SU-DHL-6 (cell line): ENCODE measurements around the gene CCR4.

Experiments
- H2AFZ ChIP-seq: fragments of 200-600 bp; sonication (generic); 2 replicates; pipeline ENCODE4 v1.6.1; 2014; ENCODE audit warnings: low read depth, mild to moderate bottlenecking, moderate library complexity, mixed read lengths, antibody characterized with exemption, low read length; ENCODE audit not compliant: severe bottlenecking
- H3F3A ChIP-seq: fragments of 200-600 bp; shearing (Covaris generic); 2 replicates; pipeline ENCODE4 v1.6.0; 2016; ENCODE audit warnings: antibody characterized with exemption, mild to moderate bottlenecking; ENCODE audit not compliant: insufficient read depth
- H3K27ac ChIP-seq: fragments of 200-600 bp; sonication (generic); 2 replicates; pipeline ENCODE4 v1.5.1; 2016; ENCODE audit warnings: low read depth, mild to moderate bottlenecking, low read length, moderate library complexity, mixed read lengths
- H3K27me3 ChIP-seq: fragments of 200-600 bp; sonication (generic), shearing (Covaris generic); 2 replicates; pipeline ENCODE4 v1.6.0; 2014; ENCODE audit warnings: mild to moderate bottlenecking, low read length
- H3K36me3 ChIP-seq: fragments of 200-600 bp; sonication (generic); 2 replicates; pipeline ENCODE4 v1.6.1; 2014; ENCODE audit warnings: mild to moderate bottlenecking, low read length, mixed read lengths
- H3K4me2 ChIP-seq: fragments of 300-600, 200-600 bp; shearing (Covaris generic), sonication (generic); 2 replicates; pipeline ENCODE4 v1.6.0; 2014; ENCODE audit warnings: low read length, low read depth, mild to moderate bottlenecking; ENCODE audit not compliant: poor library complexity, severe bottlenecking
- H3K4me3 ChIP-seq: fragments of 200-600 bp; sonication (generic); 2 replicates; pipeline ENCODE4 v1.5.1; 2014; ENCODE audit warnings: antibody characterized with exemption, low read length, mild to moderate bottlenecking, mixed read lengths; ENCODE audit not compliant: insufficient read depth, poor library complexity, severe bottlenecking
- H3K79me2 ChIP-seq: fragments of 200-600 bp; sonication (generic); 2 replicates; pipeline ENCODE4 v1.6.1; 2014; ENCODE audit warnings: mild to moderate bottlenecking, low read length, moderate library complexity; ENCODE audit not compliant: insufficient read depth
- H3K9ac ChIP-seq: fragments of 200-600 bp; sonication (generic); 2 replicates; pipeline ENCODE4 v1.7.0; 2014; ENCODE audit warnings: mild to moderate bottlenecking, low read length
- H3K9me2 ChIP-seq: fragments of 200-600 bp; sonication (generic); replicated peaks from 2 replicates; pipeline ENCODE4 v1.6.1; 2014; ENCODE audit warnings: low read length; ENCODE audit not compliant: insufficient read depth
- H3K9me3 ChIP-seq: fragments of 200-600 bp; sonication (generic); 2 replicates; pipeline ENCODE4 v1.6.1; 2014; ENCODE audit warnings: low read length, mixed read lengths; ENCODE audit not compliant: insufficient read depth
- H4K20me1 ChIP-seq: fragments of 200-600 bp; sonication (generic); 2 replicates; pipeline ENCODE4 v1.6.1; 2014; ENCODE audit warnings: low read depth, mild to moderate bottlenecking, antibody characterized with exemption, low read length, moderate library complexity, mixed read lengths
- CTCF ChIP-seq: fragments of 200-600 bp; sonication (generic); IDR thresholded peaks from one replicate; pipeline ENCODE4 v1.5.1; 2017; ENCODE audit warnings: antibody characterized with exemption, mild to moderate bottlenecking, low read length, moderate library complexity; ENCODE audit not compliant: insufficient read depth, poor library complexity, severe bottlenecking
- EZH2phosphoT487 ChIP-seq: fragments of 200-600 bp; sonication (generic), shearing (Covaris generic); conservative IDR thresholded peaks from 2 replicates; pipeline ENCODE4 v1.6.1; 2018; ENCODE audit warnings: mild to moderate bottlenecking, antibody characterized with exemption, low read length, moderate library complexity, mixed read lengths

Gene CCR4

GRCh38 chr3:32952369-32953077 is 1.1 kb downstream of the CCR4 start:
- Histone ChIP-seq H3K9me2 (no peaks in the 10 kb centered on the region), H2AFZ (no peak overlapping the region), H4K20me1 (no peaks in the 10 kb centered on the region), H3K36me3 (no peaks in the 10 kb centered on the region), H3K27me3 (no peaks in the 10 kb centered on the region), H3K79me2 (no peaks in the 10 kb centered on the region), H3K9ac (no peak overlapping the region), H3F3A (no peaks in the 10 kb centered on the region), H3K9me3 (no peaks in the 10 kb centered on the region), H3K4me2 (no peak overlapping the region), H3K27ac (no peak overlapping the region), H3K4me3 (no peak overlapping the region)
- TF ChIP-seq CTCF, result no peak

GRCh38 chr3:32954506-32954905 is 3.1 kb downstream of the CCR4 start:
- Histone ChIP-seq H3K4me3 (no peak overlapping the region), H3K4me2 (no peak overlapping the region), H3K9me2 (no peaks in the 10 kb centered on the region), H3K9me3 (no peaks in the 10 kb centered on the region), H2AFZ (no peak overlapping the region), H3K79me2 (no peaks in the 10 kb centered on the region), H3K27me3 (no peaks in the 10 kb centered on the region), H3K36me3 (no peaks in the 10 kb centered on the region), H3K27ac (no peak overlapping the region), H3F3A (no peaks in the 10 kb centered on the region), H4K20me1 (no peaks in the 10 kb centered on the region), H3K9ac (no peak overlapping the region)
- no peak for TF ChIP-seq EZH2phosphoT487
- TF ChIP-seq CTCF, result no peak

- H3K79me2 ChIP-seq, result no peaks in the 10 kb centered on the region
- no peak overlapping the region for H3K9ac ChIP-seq
- no peaks in the 10 kb centered on the region for H3K9me2 ChIP-seq
- TF ChIP-seq CTCF (no peak), EZH2phosphoT487 (no peak)
- no peak overlapping the region for H3K4me3 ChIP-seq
- H4K20me1 ChIP-seq, result no peaks in the 10 kb centered on the region
- H3K36me3 ChIP-seq, result no peaks in the 10 kb centered on the region
- no peaks in the 10 kb centered on the region for H3K27me3 ChIP-seq
- H3F3A ChIP-seq, result no peaks in the 10 kb centered on the region
- H3K4me2 ChIP-seq, result no peak overlapping the region
- H3K9me3 ChIP-seq, result no peaks in the 10 kb centered on the region
- no peak overlapping the region for H2AFZ ChIP-seq
- H3K27ac ChIP-seq, result no peak overlapping the region
These were observed 5.5 kb downstream of the CCR4 start for GRCh38 chr3:32956750-32957570.
